NCI-H748 (cell line): ENCODE data around the gene ATP6V0D1.
"Not testable (repeated sequence)": the region's sequence is repeated elsewhere in the genome, so short reads cannot be mapped to it uniquely, and the experiment has no call there.

Experiments used
- DNase-seq: peaks from one replicate; lab custom pipeline; 2025; ENCODE audit not compliant: unreplicated experiment; lab: John Stamatoyannopoulos, UW

Gene ATP6V0D1

GRCh38 chr16:67429799-67430503, 51.0 kb downstream of the ATP6V0D1 start:
- DNase-seq: no peak

- no peak for DNase-seq
Measured at GRCh38 chr16:67429053-67429798, 51.7 kb downstream of the ATP6V0D1 start.

- DNase-seq: peak; percentile 77
Measured at GRCh38 chr16:67428146-67428731, 52.7 kb downstream of the ATP6V0D1 start.

GRCh38 chr16:67426950-67427349, 54.0 kb downstream of the ATP6V0D1 start:
- DNase-seq: no peak

GRCh38 chr16:67426022-67426421, 54.9 kb downstream of the ATP6V0D1 start:
- DNase-seq: no peak

GRCh38 chr16:67425580-67425979, 55.4 kb downstream of the ATP6V0D1 start:
- no peak for DNase-seq

- no peak for DNase-seq
Measured at GRCh38 chr16:67425061-67425460, 55.9 kb downstream of the ATP6V0D1 start.

- DNase-seq: no peak
Measured at GRCh38 chr16:67424261-67424615, 56.7 kb downstream of the ATP6V0D1 start.

GRCh38 chr16:67423611-67424260, 57.2 kb downstream of the ATP6V0D1 start:
- no peak for DNase-seq

GRCh38 chr16:67423015-67423414, 57.9 kb downstream of the ATP6V0D1 start:
- DNase-seq: no peak

GRCh38 chr16:67421030-67421429, 59.9 kb downstream of the ATP6V0D1 start:
- DNase-seq: no peak

- no peak for DNase-seq
Measured at GRCh38 chr16:67419931-67420330, 61.0 kb downstream of the ATP6V0D1 start.

- DNase-seq: no peak
Measured at GRCh38 chr16:67419502-67419901, 61.5 kb downstream of the ATP6V0D1 start.

- DNase-seq: no peak
Measured at GRCh38 chr16:67417333-67418061, 63.5 kb downstream of the ATP6V0D1 start.

- peak; percentile 72 for DNase-seq
Measured at GRCh38 chr16:67415872-67416793, 64.8 kb downstream of the ATP6V0D1 start, which contains the start of gene ZDHHC1. Gene ZDHHC1 (minus strand): TSS chr16:67416477. CDS start chr16:67407775, 8,702 bp downstream.

- DNase-seq: not testable (repeated sequence)
Measured at GRCh38 chr16:67415421-67415820, 65.5 kb downstream of the ATP6V0D1 start.

- no peak for DNase-seq
Measured at GRCh38 chr16:67413978-67414911, 66.7 kb downstream of the ATP6V0D1 start.

GRCh38 chr16:67412294-67412693, 68.7 kb downstream of the ATP6V0D1 start:
- no peak for DNase-seq

- DNase-seq: no peak
Measured at GRCh38 chr16:67411339-67411738, 69.6 kb downstream of the ATP6V0D1 start.
